GM12878 (cell line): Measurements from ENCODE around the gene PTAFR. TPM values are rescaled to one million over a fixed set of nuclear protein-coding genes. Genes with fewer than 3 reads are reported as not detected.
A peak's percentile ranks its signal among the peaks of the same experiment; 100 is the strongest.

Source experiments
- ASH2L ChIP-seq: fragments of 300-600, 200-600 bp; sonication (generic); IDR thresholded peaks from 2 replicates; pipeline ENCODE4 v1.6.1; 2017; ENCODE audit warnings: low read depth, mild to moderate bottlenecking, borderline replicate concordance
- BHLHE40 ChIP-seq, 2 experiments: fragments of 450-650 bp in 1 of 2; IDR thresholded peaks; 2 replicates each; pipeline ENCODE4 v1.6.1; 2011 to 2017; ENCODE audit warnings: low read depth in 2 of 2, borderline replicate concordance in 1 of 2, improper control_type of control experiment in 1 of 2, low read length in 1 of 2, mild to moderate bottlenecking in 1 of 2
- CBX3 ChIP-seq: fragments of 200-600 bp; sonication (generic); IDR thresholded peaks from 2 replicates; pipeline ENCODE4 v1.6.1; 2016; ENCODE audit warnings: low read depth, borderline replicate concordance
- CEBPB ChIP-seq, 2 experiments: fragments of 150-350 bp in 1 of 2; IDR thresholded peaks; 2 replicates each; pipeline ENCODE4 v1.6.1; 2012 to 2014; ENCODE audit warnings: low read depth in 2 of 2, low read length in 2 of 2, borderline replicate concordance in 1 of 2, inconsistent platforms in 1 of 2
- CHD4 ChIP-seq: fragments of 200-600 bp; sonication (generic); IDR thresholded peaks from 2 replicates; pipeline ENCODE4 v1.6.1; 2016; ENCODE audit warnings: mild to moderate bottlenecking
- CREM ChIP-seq: IDR thresholded peaks from 2 replicates; pipeline ENCODE4 v1.6.1; 2014; ENCODE audit warnings: antibody characterized with exemption, low read depth
- EGR1 ChIP-seq, 2 experiments: IDR thresholded peaks; 1 replicate in 1 of 2; 2 replicates in 1 of 2; pipeline ENCODE4 v1.6.1; 2011 to 2012; ENCODE audit warnings: low read depth in 2 of 2, low read length in 2 of 2, borderline replicate concordance in 1 of 2, mild to moderate bottlenecking in 1 of 2, moderate library complexity in 1 of 2
- ESRRA ChIP-seq: IDR thresholded peaks from 2 replicates; pipeline ENCODE4 v1.6.1; 2012; ENCODE audit warnings: mild to moderate bottlenecking, low read length, improper control_type of control experiment
- FOXK2 ChIP-seq: fragments of 450-650 bp; IDR thresholded peaks from 2 replicates; pipeline ENCODE4 v1.6.1; 2017; ENCODE audit warnings: mild to moderate bottlenecking, moderate library complexity
- GATAD2B ChIP-seq: fragments of 450-650 bp; conservative IDR thresholded peaks from 2 replicates; pipeline ENCODE4 v1.6.1; 2017; ENCODE audit warnings: low read depth, mild to moderate bottlenecking, moderate library complexity
- HDAC2 ChIP-seq: fragments of 200-600 bp; sonication (generic); IDR thresholded peaks from 2 replicates; pipeline ENCODE4 v1.6.1; 2017
- IKZF1 ChIP-seq: fragments of 450-650 bp; conservative IDR thresholded peaks from 2 replicates; pipeline ENCODE4 v1.6.1; 2017; ENCODE audit warnings: antibody characterized with exemption, mild to moderate bottlenecking
- JUNB ChIP-seq: IDR thresholded peaks from 2 replicates; pipeline ENCODE4 v1.6.1; 2016; ENCODE audit warnings: antibody characterized with exemption, mild to moderate bottlenecking
- KDM1A ChIP-seq: fragments of 200-600 bp; sonication (generic); IDR thresholded peaks from 2 replicates; pipeline ENCODE4 v1.6.1; 2016; ENCODE audit warnings: borderline replicate concordance
- MTA3 ChIP-seq: IDR thresholded peaks from 2 replicates; pipeline ENCODE4 v1.6.1; 2012; ENCODE audit warnings: low read length, inconsistent platforms, borderline replicate concordance
- MXI1 ChIP-seq: fragments of 150-350 bp; IDR thresholded peaks from 2 replicates; pipeline ENCODE4 v1.6.1; 2011; ENCODE audit warnings: low read depth, mild to moderate bottlenecking, inconsistent platforms, low read length, improper control_type of control experiment
- NBN ChIP-seq: fragments of 450-650 bp; IDR thresholded peaks from 2 replicates; pipeline ENCODE4 v1.6.1; 2016
- NFXL1 ChIP-seq: fragments of 450-650 bp; IDR thresholded peaks from 2 replicates; pipeline ENCODE4 v1.6.1; 2017; ENCODE audit warnings: antibody characterized with exemption, mild to moderate bottlenecking, borderline replicate concordance
- POLR2AphosphoS5 ChIP-seq: IDR thresholded peaks from 2 replicates; pipeline ENCODE4 v1.6.1; 2011; ENCODE audit warnings: mild to moderate bottlenecking, low read length, inconsistent platforms
- SP1 ChIP-seq: IDR thresholded peaks from one replicate; pipeline ENCODE4 v1.6.1; 2011; ENCODE audit warnings: low read depth, low read length
- SREBF1 ChIP-seq: IDR thresholded peaks from 2 replicates; pipeline ENCODE4 v1.6.1; 2012; ENCODE audit warnings: mild to moderate bottlenecking, low read length
- SRF ChIP-seq, 2 experiments: IDR thresholded peaks; 2 replicates each; pipeline ENCODE4 v1.6.1; 2011; ENCODE audit warnings: low read depth in 2 of 2, low read length in 2 of 2, mild to moderate bottlenecking in 1 of 2, moderate library complexity in 1 of 2
- TARDBP ChIP-seq: IDR thresholded peaks from 2 replicates; pipeline ENCODE4 v1.6.1; 2016; ENCODE audit warnings: borderline replicate concordance
- YY1 ChIP-seq: IDR thresholded peaks from 2 replicates; pipeline ENCODE4 v1.6.1; 2011; ENCODE audit warnings: low read depth, mild to moderate bottlenecking, low read length
- ZNF384 ChIP-seq: IDR thresholded peaks from 2 replicates; pipeline ENCODE4 v1.6.1; 2012; ENCODE audit warnings: low read depth, mild to moderate bottlenecking, low read length, improper control_type of control experiment, borderline replicate concordance
- ZSCAN29 ChIP-seq: fragments of 450-650 bp; IDR thresholded peaks from 2 replicates; pipeline ENCODE4 v1.6.1; 2017; ENCODE audit warnings: mild to moderate bottlenecking, moderate library complexity
- polyA plus RNA-seq, 11 experiments: library from polyadenylated mRNA; depleted of rRNA in 4 of 11; unstranded in 6 of 11; stranded (reverse) in 5 of 11; fragments of >200 nt; fragmentation: Nextera tagmentation in 4 of 11; fragmentation: Illumina TruSeq in 1 of 11; extraction: Ambion mirVana in 4 of 11; extraction: Trizol in 1 of 11; gene quantifications; 1 replicate in 1 of 11; 2 replicates in 10 of 11; pipeline versions ENCODE4 v1.2.1 to v1.2.3, GENCODE V29; 2011 to 2016; ENCODE audit warnings: inconsistent platforms in 2 of 11, missing spikeins in 2 of 11, low read depth in 1 of 11
- total RNA-seq, 4 experiments: library from RNA; depleted of rRNA in 3 of 4; stranded (reverse); fragments of >200 nt in 3 of 4; fragmentation: Illumina TruSeq in 1 of 4; extraction: Trizol in 1 of 4; gene quantifications; 2 replicates each; pipeline versions ENCODE4 v1.2.1 to v1.2.3, GENCODE V29; 2013 to 2021
- TF ChIP-seq, protein P1 (sequence below): IDR thresholded peaks from 2 replicates; pipeline ENCODE4 v1.6.1; 2011; ENCODE audit warnings: borderline replicate concordance, low read depth, mild to moderate bottlenecking, moderate library complexity, low read length; ENCODE audit not compliant: insufficient read depth, poor library complexity, severe bottlenecking
- TF ChIP-seq, protein P2 (sequence below): fragments of 450-650 bp; IDR thresholded peaks from 2 replicates; pipeline ENCODE4 v1.6.1; 2017; ENCODE audit warnings: mild to moderate bottlenecking
- TF ChIP-seq, protein P3 (sequence below): IDR thresholded peaks from 2 replicates; pipeline ENCODE4 v1.6.1; 2012; ENCODE audit warnings: low read length, inconsistent platforms

PTAFR gene
- total and polyA plus RNA-seq, 10 of the 15 experiments (the other 5 are each of a cell fraction or from before 2014, with no cell fraction given): 17.5 to 251 (median 27.7) TPM

DNA sequence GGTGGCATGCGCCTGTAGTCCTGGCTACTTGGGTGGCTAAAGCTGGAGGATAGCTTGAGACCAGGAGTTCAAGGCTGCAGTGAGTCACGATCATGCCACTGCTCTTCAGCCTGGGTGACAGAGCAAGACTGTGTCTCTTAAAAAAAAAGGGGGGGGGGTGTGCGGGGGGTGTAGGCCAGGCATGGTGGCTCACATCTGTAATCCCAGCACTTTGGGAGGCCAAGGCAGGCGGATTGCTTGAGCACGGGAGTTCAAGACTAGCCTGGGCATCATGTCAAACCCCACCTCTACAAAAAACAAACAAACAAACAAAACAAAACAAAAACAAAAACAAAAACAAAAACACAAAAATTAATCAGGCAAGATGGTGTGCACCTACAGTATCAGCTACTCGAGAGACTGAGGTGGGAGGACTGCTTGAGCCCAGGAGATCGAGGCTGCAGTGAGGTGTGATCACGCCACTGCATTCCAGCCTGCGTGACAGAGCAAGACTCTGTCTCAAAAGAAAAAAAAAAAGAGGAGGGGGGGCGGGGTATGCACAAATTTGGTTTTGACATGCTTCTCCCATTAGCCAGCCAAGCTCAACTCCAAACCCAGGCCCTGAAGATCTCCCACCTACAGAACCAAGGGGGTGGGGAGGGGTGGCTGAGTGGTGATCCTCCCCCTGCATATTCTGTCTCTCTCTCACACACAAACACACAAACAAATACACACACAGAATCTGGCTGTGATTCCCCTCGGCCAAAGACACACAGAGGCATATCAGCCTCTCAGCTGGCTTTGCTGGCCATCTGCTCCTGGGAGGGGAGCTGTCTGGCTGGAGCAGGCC, 3.1 kb downstream of the PTAFR start (continued):
- 0 out of 2 replicates have a peak, but pooled peaks have one; percentile 30 for TF ChIP-seq IKZF1
- TF ChIP-seq BHLHE40 (IDR thresholded peaks at IDR 0.05; ENCODE audit: borderline replicate concordance in 1 of 2, low read depth in 2 of 2, low read length in 1 of 2): peak; percentile 47 to 64; a peak in 2 of 4 replicates
- no peak for TF ChIP-seq NFXL1
- no peak for TF ChIP-seq SREBF1
- TF ChIP-seq MXI1: 0 out of 2 replicates have a peak, but pooled peaks have one; percentile 15
- no peak for TF ChIP-seq MTA3
- no peak for TF ChIP-seq SP1
- TF ChIP-seq, protein P1, sequence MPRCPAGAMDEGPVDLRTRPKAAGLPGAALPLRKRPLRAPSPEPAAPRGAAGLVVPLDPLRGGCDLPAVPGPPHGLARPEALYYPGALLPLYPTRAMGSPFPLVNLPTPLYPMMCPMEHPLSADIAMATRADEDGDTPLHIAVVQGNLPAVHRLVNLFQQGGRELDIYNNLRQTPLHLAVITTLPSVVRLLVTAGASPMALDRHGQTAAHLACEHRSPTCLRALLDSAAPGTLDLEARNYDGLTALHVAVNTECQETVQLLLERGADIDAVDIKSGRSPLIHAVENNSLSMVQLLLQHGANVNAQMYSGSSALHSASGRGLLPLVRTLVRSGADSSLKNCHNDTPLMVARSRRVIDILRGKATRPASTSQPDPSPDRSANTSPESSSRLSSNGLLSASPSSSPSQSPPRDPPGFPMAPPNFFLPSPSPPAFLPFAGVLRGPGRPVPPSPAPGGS: no peak
- no peak for TF ChIP-seq CHD4
- TF ChIP-seq JUNB: no peak
- peak; percentile 76 for TF ChIP-seq NBN
- TF ChIP-seq, protein P2, sequence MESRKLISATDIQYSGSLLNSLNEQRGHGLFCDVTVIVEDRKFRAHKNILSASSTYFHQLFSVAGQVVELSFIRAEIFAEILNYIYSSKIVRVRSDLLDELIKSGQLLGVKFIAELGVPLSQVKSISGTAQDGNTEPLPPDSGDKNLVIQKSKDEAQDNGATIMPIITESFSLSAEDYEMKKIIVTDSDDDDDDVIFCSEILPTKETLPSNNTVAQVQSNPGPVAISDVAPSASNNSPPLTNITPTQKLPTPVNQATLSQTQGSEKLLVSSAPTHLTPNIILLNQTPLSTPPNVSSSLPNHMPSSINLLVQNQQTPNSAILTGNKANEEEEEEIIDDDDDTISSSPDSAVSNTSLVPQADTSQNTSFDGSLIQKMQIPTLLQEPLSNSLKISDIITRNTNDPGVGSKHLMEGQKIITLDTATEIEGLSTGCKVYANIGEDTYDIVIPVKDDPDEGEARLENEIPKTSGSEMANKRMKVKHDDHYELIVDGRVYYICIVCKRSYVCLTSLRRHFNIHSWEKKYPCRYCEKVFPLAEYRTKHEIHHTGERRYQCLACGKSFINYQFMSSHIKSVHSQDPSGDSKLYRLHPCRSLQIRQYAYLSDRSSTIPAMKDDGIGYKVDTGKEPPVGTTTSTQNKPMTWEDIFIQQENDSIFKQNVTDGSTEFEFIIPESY: no peak
- peak; percentile 87 for TF ChIP-seq ZNF384
- no peak for TF ChIP-seq SRF (IDR thresholded peaks at IDR 0.05; ENCODE audit: low read depth in 2 of 2, low read length in 2 of 2)
- no peak for TF ChIP-seq GATAD2B
- TF ChIP-seq CBX3: no peak
- no peak for TF ChIP-seq ASH2L
- no peak for TF ChIP-seq HDAC2
- TF ChIP-seq FOXK2: no peak
- TF ChIP-seq TARDBP: no peak
- TF ChIP-seq CEBPB (IDR thresholded peaks at IDR 0.05; ENCODE audit: borderline replicate concordance in 1 of 2, low read depth in 2 of 2, low read length in 2 of 2): no peak
- no peak for TF ChIP-seq ESRRA
- TF ChIP-seq EGR1 (IDR thresholded peaks at IDR 0.05; ENCODE audit: borderline replicate concordance in 1 of 2, low read depth in 2 of 2, low read length in 2 of 2): no peak
- no peak for TF ChIP-seq KDM1A
- TF ChIP-seq ZSCAN29: no peak
- no peak for TF ChIP-seq YY1
- TF ChIP-seq CREM: no peak
- TF ChIP-seq POLR2AphosphoS5: no peak; the same call in 1 of the 2 replicates
- TF ChIP-seq, protein P3, sequence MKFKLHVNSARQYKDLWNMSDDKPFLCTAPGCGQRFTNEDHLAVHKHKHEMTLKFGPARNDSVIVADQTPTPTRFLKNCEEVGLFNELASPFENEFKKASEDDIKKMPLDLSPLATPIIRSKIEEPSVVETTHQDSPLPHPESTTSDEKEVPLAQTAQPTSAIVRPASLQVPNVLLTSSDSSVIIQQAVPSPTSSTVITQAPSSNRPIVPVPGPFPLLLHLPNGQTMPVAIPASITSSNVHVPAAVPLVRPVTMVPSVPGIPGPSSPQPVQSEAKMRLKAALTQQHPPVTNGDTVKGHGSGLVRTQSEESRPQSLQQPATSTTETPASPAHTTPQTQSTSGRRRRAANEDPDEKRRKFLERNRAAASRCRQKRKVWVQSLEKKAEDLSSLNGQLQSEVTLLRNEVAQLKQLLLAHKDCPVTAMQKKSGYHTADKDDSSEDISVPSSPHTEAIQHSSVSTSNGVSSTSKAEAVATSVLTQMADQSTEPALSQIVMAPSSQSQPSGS: no peak
